ENCODE data around the gene NANOS3.

Gene NANOS3

DNA sequence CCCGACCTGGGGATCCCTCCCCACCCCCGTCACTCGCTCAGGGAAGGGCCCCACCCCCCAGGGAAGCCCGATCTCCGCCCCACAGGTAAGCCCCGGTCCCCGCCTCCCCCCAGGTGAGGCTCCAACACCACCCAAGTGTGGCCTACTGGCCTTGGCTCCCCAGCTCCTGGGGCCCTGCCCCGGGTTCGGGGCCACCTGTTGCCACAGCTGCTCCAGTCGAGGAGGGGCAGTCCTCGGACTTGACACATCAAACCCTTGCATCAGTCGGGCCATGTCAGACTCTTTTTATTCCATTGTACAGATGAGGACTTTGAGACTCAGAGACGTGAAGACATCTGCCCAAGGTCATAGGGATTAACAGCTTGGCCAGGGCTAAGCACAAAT, 29.6 kb downstream of the NANOS3 start:
- H3K4me3 ChIP-seq (ENCODE audit: low read depth, low read length) = peak overlapping the region; percentile 96
- TF ChIP-seq, protein P1, sequence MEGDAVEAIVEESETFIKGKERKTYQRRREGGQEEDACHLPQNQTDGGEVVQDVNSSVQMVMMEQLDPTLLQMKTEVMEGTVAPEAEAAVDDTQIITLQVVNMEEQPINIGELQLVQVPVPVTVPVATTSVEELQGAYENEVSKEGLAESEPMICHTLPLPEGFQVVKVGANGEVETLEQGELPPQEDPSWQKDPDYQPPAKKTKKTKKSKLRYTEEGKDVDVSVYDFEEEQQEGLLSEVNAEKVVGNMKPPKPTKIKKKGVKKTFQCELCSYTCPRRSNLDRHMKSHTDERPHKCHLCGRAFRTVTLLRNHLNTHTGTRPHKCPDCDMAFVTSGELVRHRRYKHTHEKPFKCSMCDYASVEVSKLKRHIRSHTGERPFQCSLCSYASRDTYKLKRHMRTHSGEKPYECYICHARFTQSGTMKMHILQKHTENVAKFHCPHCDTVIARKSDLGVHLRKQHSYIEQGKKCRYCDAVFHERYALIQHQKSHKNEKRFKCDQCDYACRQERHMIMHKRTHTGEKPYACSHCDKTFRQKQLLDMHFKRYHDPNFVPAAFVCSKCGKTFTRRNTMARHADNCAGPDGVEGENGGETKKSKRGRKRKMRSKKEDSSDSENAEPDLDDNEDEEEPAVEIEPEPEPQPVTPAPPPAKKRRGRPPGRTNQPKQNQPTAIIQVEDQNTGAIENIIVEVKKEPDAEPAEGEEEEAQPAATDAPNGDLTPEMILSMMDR (IDR thresholded peaks at IDR 0.05; ENCODE audit: borderline replicate concordance, insufficient read depth, low read depth, low read length) = no peak

DNA sequence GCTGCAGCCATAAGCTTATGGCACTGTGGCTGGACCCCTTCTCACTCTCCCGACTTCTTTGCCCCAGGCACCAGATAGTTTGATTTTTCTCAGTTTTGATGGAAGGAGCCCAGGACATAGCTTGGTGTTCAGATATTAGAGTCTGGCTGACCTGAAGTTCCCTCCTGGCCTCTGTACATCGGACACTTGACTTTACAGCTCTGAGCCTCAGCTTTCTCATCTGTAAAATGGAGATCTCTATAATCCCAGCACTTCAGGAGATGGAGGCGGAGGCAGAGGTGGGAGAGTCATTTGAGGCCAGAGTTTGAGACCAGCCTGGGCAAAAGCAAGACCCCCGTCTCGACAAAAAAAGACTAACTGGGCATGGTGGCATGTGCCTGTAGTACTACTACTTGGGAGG, 30.0 kb downstream of the NANOS3 start:
- peak overlapping the region; percentile 96 for H3K4me3 ChIP-seq (ENCODE audit: low read depth, low read length)
- TF ChIP-seq, protein P1 (IDR thresholded peaks at IDR 0.05; ENCODE audit: borderline replicate concordance, insufficient read depth, low read depth, low read length) = no peak

DNA sequence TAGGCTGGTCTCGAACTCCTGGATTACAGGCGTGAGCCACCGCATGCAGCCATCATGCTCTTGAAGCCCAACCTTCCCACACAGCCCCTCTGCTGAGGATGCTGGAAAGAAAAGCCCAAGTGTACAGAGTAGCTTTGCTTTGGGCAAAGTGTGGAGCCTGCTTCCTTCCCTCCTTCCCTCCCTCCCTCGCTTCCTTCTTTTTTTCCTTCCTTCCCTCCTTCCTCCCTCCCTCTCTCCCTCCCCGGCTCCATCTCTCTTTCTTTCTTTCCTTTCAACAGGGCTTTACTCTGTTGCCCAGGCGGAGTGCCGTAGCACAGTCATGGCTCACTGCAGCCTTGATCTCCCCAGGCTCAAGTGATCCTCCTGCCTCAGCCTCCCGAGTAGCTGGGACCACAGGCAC, 31.7 kb downstream of the NANOS3 start:
- TF ChIP-seq, protein P1 (IDR thresholded peaks at IDR 0.05; ENCODE audit: borderline replicate concordance, insufficient read depth, low read depth, low read length) = no peak
- no peak overlapping the region for H3K4me3 ChIP-seq (ENCODE audit: low read depth, low read length)

DNA sequence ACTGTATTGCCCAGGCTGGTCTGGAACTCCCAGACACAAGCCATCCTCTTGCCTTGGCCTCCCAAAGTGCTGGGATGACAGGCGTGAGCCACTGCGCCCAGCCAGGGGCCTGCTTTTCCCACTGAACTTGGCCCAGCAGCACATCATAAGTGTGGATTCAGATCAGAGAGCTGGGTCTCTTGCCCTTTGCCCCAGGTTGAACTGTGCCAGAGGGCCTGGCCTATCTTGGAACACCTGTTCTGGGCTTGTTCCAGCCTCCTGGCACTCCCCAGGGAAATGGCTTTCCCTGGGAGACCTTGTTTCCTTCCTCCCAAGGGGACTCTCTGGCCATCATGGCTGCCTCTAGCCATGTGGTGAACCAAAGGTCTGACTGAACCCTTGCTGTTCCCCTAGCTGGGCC, 32.5 kb downstream of the NANOS3 start:
- H3K4me3 ChIP-seq (ENCODE audit: low read depth, low read length) = no peak overlapping the region
- TF ChIP-seq, protein P1 (IDR thresholded peaks at IDR 0.05; ENCODE audit: borderline replicate concordance, insufficient read depth, low read depth, low read length) = no peak

DNA sequence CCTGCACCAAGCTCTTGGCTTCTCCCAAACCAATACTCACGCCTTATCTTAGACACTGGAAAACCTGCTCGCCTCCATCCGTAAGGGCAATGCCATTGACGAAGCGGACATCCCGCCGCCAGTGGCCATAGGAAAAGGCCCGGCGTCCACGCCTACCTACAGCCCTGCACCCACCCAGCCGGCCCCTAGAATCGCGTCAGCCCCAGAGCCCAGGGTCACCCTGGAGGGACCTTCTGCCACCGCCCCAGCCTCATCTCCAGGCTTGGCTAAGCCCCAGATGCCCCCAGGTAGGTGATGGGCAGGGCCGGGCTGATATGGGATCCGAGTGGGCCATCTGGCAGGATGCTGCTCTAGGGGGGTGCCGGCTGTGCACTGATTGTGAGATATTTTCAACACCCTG, 36.4 kb downstream of the NANOS3 start:
- no peak overlapping the region for H3K4me3 ChIP-seq (ENCODE audit: low read depth, low read length)
- TF ChIP-seq, protein P1 (IDR thresholded peaks at IDR 0.05; ENCODE audit: borderline replicate concordance, insufficient read depth, low read depth, low read length) = no peak

DNA sequence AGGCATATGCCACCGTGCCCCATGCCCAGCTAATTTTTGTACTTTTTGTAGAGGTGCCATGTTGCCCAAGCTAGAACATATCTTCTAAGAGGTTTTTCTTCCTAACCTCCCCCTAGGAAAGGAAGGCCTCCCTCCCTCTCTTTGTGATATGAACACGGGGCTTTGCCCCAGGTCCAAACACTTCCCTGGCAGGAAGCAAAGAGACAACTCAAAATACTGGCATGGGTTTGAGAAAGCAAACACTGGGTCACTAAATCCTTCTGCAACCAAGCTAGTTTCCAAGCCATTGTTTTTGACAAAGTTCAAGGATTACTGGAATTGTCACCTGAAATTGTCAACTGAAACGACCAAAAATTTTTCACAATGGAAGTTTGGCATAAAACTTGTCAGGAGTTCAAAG, 37.8 kb downstream of the NANOS3 start:
- H3K4me3 ChIP-seq (ENCODE audit: low read depth, low read length) = no peak overlapping the region
- TF ChIP-seq, protein P1 (IDR thresholded peaks at IDR 0.05; ENCODE audit: borderline replicate concordance, insufficient read depth, low read depth, low read length) = no peak

DNA sequence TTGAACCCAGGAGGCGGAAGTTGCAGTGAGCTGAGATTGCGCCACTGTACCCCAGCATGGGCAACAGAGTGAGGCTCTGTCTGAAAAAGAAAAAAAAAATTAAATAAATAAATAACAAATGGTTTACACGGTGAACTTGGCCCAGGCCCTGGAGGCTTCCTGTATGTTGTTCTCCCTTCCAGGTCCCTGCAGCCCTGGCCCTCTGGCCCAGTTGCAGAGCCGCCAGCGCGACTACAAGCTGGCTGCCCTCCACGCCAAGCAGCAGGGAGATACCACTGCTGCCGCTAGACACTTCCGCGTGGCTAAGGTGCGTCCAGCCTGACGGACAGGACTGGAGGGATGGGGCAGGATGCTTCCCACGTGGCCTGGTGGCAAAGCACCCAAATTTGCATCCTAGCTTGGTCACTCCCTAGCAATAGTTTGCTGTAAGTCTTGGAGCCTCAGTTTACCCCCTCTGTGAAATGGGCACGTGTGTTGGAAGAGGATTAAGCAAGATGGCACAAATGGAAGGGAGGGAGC, 41.0 kb downstream of the NANOS3 start:
- H3K4me3 ChIP-seq (ENCODE audit: low read depth, low read length) = no peak overlapping the region
- TF ChIP-seq, protein P1 (IDR thresholded peaks at IDR 0.05; ENCODE audit: borderline replicate concordance, insufficient read depth, low read depth, low read length) = no peak
